Activated T-helper 9 cell treated with anti-CD3 and anti-CD28 coated beads, Interleukin-2, amount 50 U/mL, for 16 hours (primary cell): ENCODE measurements around the gene C19orf44.
"Not testable (repeated sequence)": the region's sequence is repeated elsewhere in the genome, so short reads cannot be mapped to it uniquely, and the experiment has no call there.

Experiments
- DNase-seq: peaks from one replicate; pipeline ENCODE4 v3.0.0-alpha.2; 2020; ENCODE audit warnings: low read depth

The C19orf44 gene

GRCh38 chr19:16495982-16496612, at the start of gene C19orf44, which contains the start of gene CALR3:
Gene C19orf44 (plus strand): TSS chr19:16496394. CDS start chr19:16500793, 4,399 bp downstream.
Gene CALR3 (minus strand): TSS chr19:16496167. CDS start chr19:16496129, 38 bp downstream.
- DNase-seq = peak; percentile 95

- DNase-seq = peak; percentile 5
These were observed 49.3 kb upstream of the C19orf44 start for GRCh38 chr19:16446724-16447368.

- not testable (repeated sequence) for DNase-seq
These were observed 47.3 kb upstream of the C19orf44 start for GRCh38 chr19:16448872-16449271.

GRCh38 chr19:16449330-16449961, 46.7 kb upstream of the C19orf44 start:
- no peak for DNase-seq

GRCh38 chr19:16452325-16452724, 43.9 kb upstream of the C19orf44 start:
- no peak for DNase-seq

GRCh38 chr19:16454351-16454918, 41.8 kb upstream of the C19orf44 start:
- no peak for DNase-seq

- DNase-seq = no peak
These were observed 40.7 kb upstream of the C19orf44 start for GRCh38 chr19:16455489-16455888.

GRCh38 chr19:16456652-16457194, 39.5 kb upstream of the C19orf44 start:
- no peak for DNase-seq

- no peak for DNase-seq
These were observed 38.8 kb upstream of the C19orf44 start for GRCh38 chr19:16457195-16457953.

- DNase-seq = no peak
These were observed 38.3 kb upstream of the C19orf44 start for GRCh38 chr19:16457954-16458331.

- no peak for DNase-seq
These were observed 37.5 kb upstream of the C19orf44 start for GRCh38 chr19:16458391-16459341.

- no peak for DNase-seq
These were observed 36.5 kb upstream of the C19orf44 start for GRCh38 chr19:16459680-16460079.

- DNase-seq = no peak
These were observed 35.7 kb upstream of the C19orf44 start for GRCh38 chr19:16460454-16460853.

- no peak for DNase-seq
These were observed 34.6 kb upstream of the C19orf44 start for GRCh38 chr19:16461630-16462051.

- DNase-seq = no peak
These were observed 33.4 kb upstream of the C19orf44 start for GRCh38 chr19:16462757-16463250.

GRCh38 chr19:16463341-16463990, 32.7 kb upstream of the C19orf44 start:
- DNase-seq = no peak

- no peak for DNase-seq
These were observed 32.1 kb upstream of the C19orf44 start for GRCh38 chr19:16463991-16464575.

GRCh38 chr19:16465239-16465638, 31.0 kb upstream of the C19orf44 start:
- no peak for DNase-seq

- DNase-seq = not testable (repeated sequence)
These were observed 29.3 kb upstream of the C19orf44 start for GRCh38 chr19:16466802-16467427.
